HepG2 (cell line): ENCODE data around the gene CCDC9B. TPM values are rescaled to one million over a fixed set of nuclear protein-coding genes. Genes with fewer than 3 reads are reported as not detected.

ENCODE experiments used
- ARID2 ChIP-seq: sonication (generic); formaldehyde crosslinking; IDR thresholded peaks from 2 replicates; pipeline ENCODE4 v1.8.1; 2022; ENCODE audit warnings: mild to moderate bottlenecking, missing genetic modification reagents, borderline replicate concordance
- ATF7 ChIP-seq, 2 experiments: fragments of 450-650 bp in 1 of 2; sonication (generic) in 1 of 2; formaldehyde crosslinking in 1 of 2; IDR thresholded peaks; 2 replicates each; pipeline versions ENCODE4 v1.4.0 to v1.6.1; 2016 to 2020; ENCODE audit warnings: antibody characterized with exemption in 1 of 2, mild to moderate bottlenecking in 1 of 2, missing genetic modification reagents in 1 of 2
- BCL6 ChIP-seq: IDR thresholded peaks from 2 replicates; pipeline ENCODE4 v1.6.1; 2016; ENCODE audit warnings: missing genetic modification reagents, missing compliant biosample characterization
- BHLHE40 ChIP-seq: IDR thresholded peaks from 2 replicates; pipeline ENCODE4 v1.6.1; 2011; ENCODE audit warnings: low read length, improper control_type of control experiment
- CENPT ChIP-seq: sonication (generic); formaldehyde crosslinking; IDR thresholded peaks from 2 replicates; pipeline ENCODE4 v1.8.0; 2022; ENCODE audit warnings: low read depth, mild to moderate bottlenecking, moderate library complexity, missing genetic modification reagents
- CTCF ChIP-seq: sonication (generic); formaldehyde crosslinking; IDR thresholded peaks from 2 replicates; pipeline ENCODE4 v1.5.0; 2020; ENCODE audit warnings: mild to moderate bottlenecking, missing genetic modification reagents, moderate library complexity
- FOSL1 ChIP-seq: sonication (generic); formaldehyde crosslinking; IDR thresholded peaks from 2 replicates; pipeline ENCODE4 v1.9.0; 2021; ENCODE audit warnings: missing genetic modification reagents, borderline replicate concordance
- HNRNPK ChIP-seq: fragments of 200-400 bp; formaldehyde crosslinking; IDR thresholded peaks from 2 replicates; pipeline ENCODE4 v1.6.1; 2018; ENCODE audit warnings: low read length, low read depth, moderate library complexity, mild to moderate bottlenecking; ENCODE audit not compliant: poor library complexity, severe bottlenecking
- MTF2 ChIP-seq: sonication (generic); formaldehyde crosslinking; IDR thresholded peaks from 2 replicates; pipeline ENCODE4 v1.5.0; 2020; ENCODE audit warnings: missing genetic modification reagents, borderline replicate concordance
- NCOA1 ChIP-seq: sonication (generic); formaldehyde crosslinking; IDR thresholded peaks from 2 replicates; pipeline ENCODE4 v1.9.0; 2021; ENCODE audit warnings: missing genetic modification reagents
- NFYC ChIP-seq: IDR thresholded peaks from 2 replicates; pipeline ENCODE4 v1.6.1; 2016; ENCODE audit warnings: missing genetic modification reagents, missing compliant biosample characterization
- PCBP1 ChIP-seq: fragments of 200-400 bp; formaldehyde crosslinking; IDR thresholded peaks from 2 replicates; pipeline ENCODE4 v1.6.1; 2017; ENCODE audit warnings: mild to moderate bottlenecking, low read depth, low read length, borderline replicate concordance
- POLR2AphosphoS5 ChIP-seq: IDR thresholded peaks from 2 replicates; pipeline ENCODE4 v1.6.1; 2012; ENCODE audit warnings: low read depth, low read length
- RAD21 ChIP-seq: fragments of 450-650 bp; formaldehyde crosslinking; IDR thresholded peaks from 2 replicates; pipeline ENCODE4 v1.5.0; 2020; ENCODE audit warnings: mild to moderate bottlenecking
- SIN3A ChIP-seq: IDR thresholded peaks from 2 replicates; pipeline ENCODE4 v1.6.1; 2011; ENCODE audit warnings: low read depth, mild to moderate bottlenecking, control low read depth, low read length, borderline replicate concordance
- ZBTB10 ChIP-seq: sonication (generic); formaldehyde crosslinking; IDR thresholded peaks from 2 replicates; pipeline ENCODE4 v1.4.0; 2020; ENCODE audit warnings: missing genetic modification reagents, borderline replicate concordance
- ZBTB7A ChIP-seq: sonication (generic); formaldehyde crosslinking; IDR thresholded peaks from 2 replicates; pipeline ENCODE4 v1.8.0; 2022; ENCODE audit warnings: mild to moderate bottlenecking, missing genetic modification reagents
- ZNF276 ChIP-seq: sonication (generic); formaldehyde crosslinking; IDR thresholded peaks from 2 replicates; pipeline ENCODE4 v1.4.0; 2020; ENCODE audit warnings: mild to moderate bottlenecking, low read depth, missing genetic modification reagents
- ZNF329 ChIP-seq: sonication (generic); formaldehyde crosslinking; IDR thresholded peaks from 2 replicates; pipeline ENCODE4 v1.9.0; 2021; ENCODE audit warnings: low read depth, mild to moderate bottlenecking, missing genetic modification reagents
- ZNF33A ChIP-seq: sonication (generic); formaldehyde crosslinking; IDR thresholded peaks from 2 replicates; pipeline ENCODE4 v1.5.1; 2020; ENCODE audit warnings: missing genetic modification reagents, mild to moderate bottlenecking, moderate library complexity, borderline replicate concordance
- ZNF350 ChIP-seq: sonication (generic); formaldehyde crosslinking; IDR thresholded peaks from 2 replicates; pipeline ENCODE4 v1.4.0; 2020; ENCODE audit warnings: mild to moderate bottlenecking, low read depth, missing genetic modification reagents, borderline replicate concordance
- ZNF549 ChIP-seq: sonication (generic); formaldehyde crosslinking; IDR thresholded peaks from 2 replicates; pipeline ENCODE4 v1.5.0; 2020; ENCODE audit warnings: missing genetic modification reagents
- ZNF614 ChIP-seq: IDR thresholded peaks from 2 replicates; pipeline ENCODE4 v1.6.1; 2018; ENCODE audit warnings: missing biosample characterization, missing genetic modification reagents, inconsistent platforms, borderline replicate concordance
- ZNF7 ChIP-seq: IDR thresholded peaks from 2 replicates; pipeline ENCODE4 v1.6.1; 2016; ENCODE audit warnings: missing biosample characterization, missing genetic modification reagents
- ZNF883 ChIP-seq: sonication (generic); formaldehyde crosslinking; IDR thresholded peaks from 2 replicates; pipeline ENCODE4 v1.5.1; 2020; ENCODE audit warnings: mild to moderate bottlenecking, missing genetic modification reagents; ENCODE audit errors: not compliant biosample characterization
- polyA plus RNA-seq, 8 experiments: library from polyadenylated mRNA; depleted of rRNA in 3 of 8; stranded (reverse) in 7 of 8; unstranded in 1 of 8; fragments of >200 nt; fragmentation: Illumina TruSeq in 4 of 8; extraction: Trizol in 4 of 8; gene quantifications; 2 replicates each; pipeline versions ENCODE4 v1.2.1 to v1.2.3, GENCODE V29; 2011 to 2016; ENCODE audit warnings: low read depth in 4 of 8, missing spikeins in 1 of 8, mixed read lengths in 1 of 8; ENCODE audit not compliant: insufficient read depth in 1 of 8
- total RNA-seq, 5 experiments: library from RNA; depleted of rRNA; stranded (reverse); fragments of >200 nt; fragmentation: Illumina TruSeq; extraction: Trizol; gene quantifications; 2 replicates each; pipeline ENCODE4 v1.2.3, GENCODE V29; 2016; ENCODE audit warnings: low read depth in 1 of 5
- TF ChIP-seq, protein P1 (sequence below): IDR thresholded peaks from 2 replicates; pipeline ENCODE4 v1.6.1; 2012; ENCODE audit warnings: inconsistent platforms

CCDC9B gene
- total and polyA plus RNA-seq, 2 of the 13 experiments (the other 11 are each of a cell fraction or from before 2014, with no cell fraction given), result 0.98 to 1.6 TPM

DNA sequence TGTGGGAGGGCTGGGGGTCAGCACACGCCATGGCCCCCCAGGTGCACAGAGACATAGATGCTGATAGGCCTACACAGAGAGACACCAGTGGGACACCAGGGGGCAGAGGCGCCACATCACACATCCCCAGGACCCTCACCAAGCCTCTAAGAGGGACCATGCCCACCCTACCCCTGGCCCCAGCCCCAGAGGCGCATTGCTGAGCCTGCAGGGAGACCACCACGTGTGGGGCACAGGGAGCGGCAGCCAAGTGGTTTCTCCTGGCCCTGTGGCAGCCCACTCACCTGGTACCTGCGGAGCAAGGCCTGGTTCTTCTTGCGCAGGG lies 1.2 kb downstream of the CCDC9B start (continued):
- TF ChIP-seq CTCF (CRISPR knock-in tag) (peak; percentile 72), RAD21 (CRISPR knock-in tag) (peak; percentile 37; the same call in 1 of the 2 replicates), ARID2 (CRISPR knock-in tag) (no peak), NFYC (CRISPR knock-in tag) (no peak), MTF2 (CRISPR knock-in tag) (no peak), PCBP1 (0 out of 2 replicates have a peak, but pooled peaks have one; percentile 42), BHLHE40 (no peak), FOSL1 (CRISPR knock-in tag) (no peak), ZNF350 (CRISPR knock-in tag) (peak; percentile 5; the same call in 1 of the 2 replicates), ATF7 (IDR thresholded peaks at IDR 0.05) (no peak), ATF7 (CRISPR knock-in tag; IDR thresholded peaks at IDR 0.05) (no peak), ZNF329 (CRISPR knock-in tag) (no peak), NCOA1 (CRISPR knock-in tag) (no peak), ZNF614 (no peak), ZNF7 (no peak), BCL6 (CRISPR knock-in tag) (no peak), CENPT (CRISPR knock-in tag) (no peak), SIN3A (no peak), POLR2AphosphoS5 (no peak), ZNF549 (CRISPR knock-in tag) (no peak), HNRNPK (no peak), ZBTB7A (CRISPR knock-in tag) (peak; percentile 70; the same call in 1 of the 2 replicates), ZNF276 (CRISPR knock-in tag) (no peak), ZNF883 (CRISPR knock-in tag) (no peak), ZBTB10 (CRISPR knock-in tag) (no peak), ZNF33A (CRISPR knock-in tag) (no peak)
- TF ChIP-seq, protein P1, sequence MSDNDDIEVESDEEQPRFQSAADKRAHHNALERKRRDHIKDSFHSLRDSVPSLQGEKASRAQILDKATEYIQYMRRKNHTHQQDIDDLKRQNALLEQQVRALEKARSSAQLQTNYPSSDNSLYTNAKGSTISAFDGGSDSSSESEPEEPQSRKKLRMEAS, result 0 out of 2 replicates have a peak, but pooled peaks have one; percentile 42
